ENCODE measurements around the gene CCDC13. TPM values are rescaled to one million over a fixed set of nuclear protein-coding genes. Genes with fewer than 3 reads are reported as not detected.

CCDC13 gene
- polyA plus RNA-seq, 1 donor: 0.40 TPM

DNA sequence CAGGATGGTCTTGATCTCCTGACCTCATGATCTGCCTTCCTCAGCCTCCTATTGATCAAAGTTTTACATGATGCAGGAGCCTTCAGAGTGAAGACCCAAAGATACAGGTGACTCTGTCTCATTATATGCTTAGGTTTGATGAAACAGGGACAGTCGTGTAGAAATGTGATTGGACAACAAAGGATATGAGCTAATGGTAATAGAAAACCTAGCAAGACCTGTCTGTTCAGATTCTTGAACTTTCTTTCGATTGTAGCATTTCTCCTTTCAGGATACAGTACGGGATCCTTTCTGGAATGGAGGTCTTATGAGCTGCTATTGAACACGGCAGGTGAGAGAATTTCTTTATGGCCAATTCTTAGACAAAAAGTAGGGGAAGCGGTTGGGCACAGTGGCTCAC is 36.1 kb upstream of the CCDC13 start, which contains the start of gene ACKR2:
ACKR2 (plus strand) TSS at position 244 of the 400 bp plus-strand sequence. CDS start 55,058 bp downstream, outside the sequence.
- peaks cover 11% of the 10 kb centered on the region for H3K4me1 ChIP-seq (ENCODE audit: control insufficient read depth, insufficient read depth, low read length)
- H3K36me3 ChIP-seq (ENCODE audit: control insufficient read depth, insufficient read depth, low read length): no peaks in the 10 kb centered on the region
- no peak for DNase-seq
- H3K4me3 ChIP-seq (ENCODE audit: low read length): no peak within 1 kb of the TSS
- H3K9me3 ChIP-seq (ENCODE audit: control insufficient read depth, low read depth, low read length): no peaks in the 10 kb centered on the region
- WGBS (ENCODE audit: insufficient coverage, low lambda C conversion rate): 100% methylated on average over 1 of the region's 5 CpGs
- H3K27ac ChIP-seq (ENCODE audit: low read length): no peak within 1 kb of the TSS
- H3K27me3 ChIP-seq (ENCODE audit: control insufficient read depth, insufficient read depth, low read length): no peaks in the 10 kb centered on the region

DNA sequence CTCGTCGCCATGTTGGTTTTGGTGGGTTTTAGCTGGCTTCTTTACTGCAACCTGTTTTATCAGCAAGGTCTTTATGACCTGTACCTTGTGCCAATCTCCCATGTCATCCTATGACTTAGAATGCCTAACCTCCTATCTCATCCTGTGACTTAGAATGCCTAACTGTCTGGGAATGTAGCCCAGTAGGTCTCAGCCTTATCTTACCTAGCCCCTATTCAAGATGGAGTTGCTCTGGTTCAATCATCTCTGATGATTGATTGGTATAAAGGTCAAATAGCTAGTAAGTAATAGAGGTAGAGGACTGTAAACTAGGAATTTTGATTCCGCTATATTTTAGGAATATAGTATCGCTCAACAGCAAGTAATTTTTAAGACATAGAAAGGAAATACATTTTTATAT is 34.9 kb upstream of the CCDC13 start:
- WGBS (ENCODE audit: insufficient coverage, low lambda C conversion rate): 90% methylated on average over 2 of the region's 4 CpGs

DNA sequence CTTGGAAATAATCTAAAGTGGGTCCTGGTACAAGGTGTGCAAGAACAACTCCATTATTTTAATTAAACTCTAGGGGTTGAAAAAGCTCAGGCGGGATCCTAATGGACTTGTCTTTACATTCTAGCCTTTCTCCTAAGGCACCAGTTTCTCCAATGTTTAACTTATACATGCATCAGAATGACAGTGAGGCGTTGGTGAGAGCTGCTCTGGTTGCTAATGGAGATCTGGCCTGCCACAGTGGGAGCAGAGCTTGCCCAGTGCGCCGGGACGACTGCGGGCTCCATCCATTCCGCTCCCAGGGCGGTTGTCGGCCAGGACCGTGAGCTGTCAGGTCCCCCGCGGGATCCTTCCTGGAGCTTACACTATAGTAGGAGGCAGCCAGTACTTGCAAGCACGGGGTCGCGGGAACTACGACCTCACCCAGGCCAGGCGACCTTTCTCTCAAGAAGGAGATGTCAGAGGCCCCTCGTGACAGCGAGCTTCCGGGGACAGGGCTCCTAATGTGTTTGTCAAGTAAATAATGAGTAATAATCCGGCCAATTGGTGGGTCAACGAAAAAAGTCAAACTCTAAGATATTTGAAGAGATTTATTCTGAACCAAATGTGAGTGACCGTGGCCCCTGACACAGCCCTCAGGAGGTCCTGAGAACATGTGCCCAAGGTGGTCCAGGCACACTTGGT is 32.2 kb upstream of the CCDC13 start:
- Histone ChIP-seq H3K4me3 (ENCODE audit: low read length) (peak overlapping the region; percentile 98), H3K27ac (ENCODE audit: low read length) (peak overlapping the region; percentile 100), H3K4me1 (ENCODE audit: control insufficient read depth, insufficient read depth, low read length) (peaks cover 12% of the 10 kb centered on the region), H3K36me3 (ENCODE audit: control insufficient read depth, insufficient read depth, low read length) (no peaks in the 10 kb centered on the region), H3K9me3 (ENCODE audit: control insufficient read depth, low read depth, low read length) (no peaks in the 10 kb centered on the region), H3K27me3 (ENCODE audit: control insufficient read depth, insufficient read depth, low read length) (no peaks in the 10 kb centered on the region)
- 40% methylated on average over 1 of the region's 23 CpGs for WGBS (ENCODE audit: insufficient coverage, low lambda C conversion rate)
- DNase-seq: peak in 1 of 2 donors; percentile 46

More for the DNA sequence above, 34.9 kb upstream of the CCDC13 start:
- Histone ChIP-seq H3K4me3 (ENCODE audit: low read length) (no peak overlapping the region), H3K36me3 (ENCODE audit: control insufficient read depth, insufficient read depth, low read length) (no peaks in the 10 kb centered on the region), H3K4me1 (ENCODE audit: control insufficient read depth, insufficient read depth, low read length) (peaks cover 9% of the 10 kb centered on the region), H3K9me3 (ENCODE audit: control insufficient read depth, low read depth, low read length) (no peaks in the 10 kb centered on the region), H3K27me3 (ENCODE audit: control insufficient read depth, insufficient read depth, low read length) (no peaks in the 10 kb centered on the region), H3K27ac (ENCODE audit: low read length) (no peak overlapping the region)
- no peak for DNase-seq

DNA sequence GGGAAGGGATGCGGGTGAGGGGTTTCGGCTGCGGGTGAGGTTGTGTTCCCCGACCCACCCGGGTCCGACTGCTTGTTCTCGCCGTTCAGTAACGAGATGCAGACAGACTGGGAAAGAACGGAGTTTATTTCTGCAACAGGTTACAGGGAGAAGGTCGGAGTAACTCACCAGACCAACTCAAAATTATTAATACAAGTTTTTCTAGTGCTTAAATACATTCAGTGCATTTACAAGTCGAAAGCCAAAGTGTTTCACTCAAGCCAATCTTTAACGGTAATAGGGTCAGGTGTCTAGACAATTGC is 31.7 kb upstream of the CCDC13 start:
- H3K27ac ChIP-seq (ENCODE audit: low read length): peak overlapping the region; percentile 100
- DNase-seq: no peak
- WGBS (ENCODE audit: insufficient coverage, low lambda C conversion rate): no CpG with 5 or more reads among the region's 13 CpGs

DNA sequence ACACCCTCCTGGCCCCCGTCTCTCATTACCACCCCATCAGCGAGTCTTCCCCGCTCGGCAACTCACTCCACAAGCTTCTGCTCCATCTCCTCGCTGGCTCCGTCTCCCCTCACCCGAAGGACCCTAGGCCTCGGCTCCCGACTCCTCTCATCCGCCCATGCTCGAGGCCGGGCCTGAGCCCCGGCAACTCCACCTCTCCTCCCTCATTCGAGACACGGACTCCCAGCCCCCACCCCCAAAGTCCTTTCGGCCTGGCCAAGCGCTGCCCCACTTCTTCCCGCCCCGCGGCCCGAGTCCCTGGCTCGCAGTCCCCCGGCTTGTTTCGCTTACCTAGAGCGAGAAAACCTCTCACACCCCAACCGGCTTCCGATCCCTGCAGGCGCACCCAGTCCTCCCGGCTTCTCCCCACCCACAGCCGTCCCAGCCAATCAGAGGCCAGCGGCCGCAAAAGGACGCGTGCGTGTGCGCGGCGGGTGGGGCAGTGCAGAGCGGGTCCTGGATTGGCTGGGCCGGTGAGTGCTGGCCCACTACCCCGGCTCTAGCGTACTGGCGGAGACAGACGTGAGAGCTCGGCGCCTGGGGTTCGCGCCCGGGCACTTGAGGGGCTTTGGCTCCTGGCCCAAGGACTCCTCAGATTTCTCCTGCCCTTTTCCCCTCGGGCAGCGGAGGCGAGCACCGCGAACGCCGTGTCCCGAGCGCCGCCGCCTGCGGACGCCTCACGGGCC is 31.2 kb upstream of the CCDC13 start, which contains the start of gene HIGD1A:
HIGD1A (minus strand) TSS at position 385 of the 725 bp plus-strand sequence. CDS start 10,237 bp downstream, outside the sequence.
- no CpG with 5 or more reads among the region's 63 CpGs for WGBS (ENCODE audit: insufficient coverage, low lambda C conversion rate)
- no peaks in the 10 kb centered on the region for H3K27me3 ChIP-seq (ENCODE audit: control insufficient read depth, insufficient read depth, low read length)
- no peaks in the 10 kb centered on the region for H3K9me3 ChIP-seq (ENCODE audit: control insufficient read depth, low read depth, low read length)
- peaks cover 12% of the 10 kb centered on the region for H3K4me1 ChIP-seq (ENCODE audit: control insufficient read depth, insufficient read depth, low read length)
- peak within 1 kb of the TSS; percentile 98 for H3K4me3 ChIP-seq (ENCODE audit: low read length)
- peak; percentile 97 to 98 for DNase-seq
- H3K27ac ChIP-seq (ENCODE audit: low read length): peak within 1 kb of the TSS; percentile 100
- no peaks in the 10 kb centered on the region for H3K36me3 ChIP-seq (ENCODE audit: control insufficient read depth, insufficient read depth, low read length)

More for the DNA sequence above, 31.7 kb upstream of the CCDC13 start:
- Histone ChIP-seq H3K9me3 (ENCODE audit: control insufficient read depth, low read depth, low read length) (no peaks in the 10 kb centered on the region), H3K4me3 (ENCODE audit: low read length) (peak overlapping the region; percentile 98), H3K4me1 (ENCODE audit: control insufficient read depth, insufficient read depth, low read length) (peaks cover 12% of the 10 kb centered on the region), H3K36me3 (ENCODE audit: control insufficient read depth, insufficient read depth, low read length) (no peaks in the 10 kb centered on the region), H3K27me3 (ENCODE audit: control insufficient read depth, insufficient read depth, low read length) (no peaks in the 10 kb centered on the region)

DNA sequence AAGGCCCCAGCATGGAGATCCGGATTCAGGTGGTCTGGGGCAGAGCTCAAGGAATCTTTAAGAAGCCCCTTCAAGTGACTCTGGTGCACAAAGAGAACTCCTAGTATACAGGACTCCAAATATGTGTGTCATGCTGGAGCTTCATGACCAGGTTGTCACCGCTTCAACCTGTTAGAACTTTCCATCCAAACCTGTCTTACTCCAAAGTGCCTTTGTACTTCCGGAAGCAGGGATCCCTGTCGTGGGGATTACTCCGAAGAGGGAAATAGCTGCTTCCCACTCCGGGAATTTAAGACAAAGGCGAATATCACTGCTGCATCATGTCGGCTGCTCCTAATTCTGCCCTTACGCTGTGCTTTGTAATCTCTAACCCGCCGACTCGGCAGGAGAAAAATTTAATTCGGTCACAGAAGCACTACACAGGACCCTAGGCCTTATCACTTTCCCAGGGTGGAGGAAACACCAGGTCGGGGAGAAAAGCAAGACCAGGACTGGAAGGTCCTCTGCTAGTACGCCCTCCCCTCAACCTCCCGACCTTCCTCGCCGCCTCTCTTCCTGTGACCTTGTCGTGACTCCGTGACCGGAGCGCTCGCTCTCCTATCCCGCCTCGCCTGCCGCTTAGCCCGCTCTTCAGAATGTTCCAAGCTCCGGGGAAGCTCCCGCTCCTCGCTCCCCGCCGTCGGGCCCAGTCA is 30.5 kb upstream of the CCDC13 start:
- no peaks in the 10 kb centered on the region for H3K9me3 ChIP-seq (ENCODE audit: control insufficient read depth, low read depth, low read length)
- no peaks in the 10 kb centered on the region for H3K27me3 ChIP-seq (ENCODE audit: control insufficient read depth, insufficient read depth, low read length)
- H3K27ac ChIP-seq (ENCODE audit: low read length): peak overlapping the region; percentile 100
- no CpG with 5 or more reads among the region's 33 CpGs for WGBS (ENCODE audit: insufficient coverage, low lambda C conversion rate)
- peaks cover 12% of the 10 kb centered on the region for H3K4me1 ChIP-seq (ENCODE audit: control insufficient read depth, insufficient read depth, low read length)
- peak overlapping the region; percentile 98 for H3K4me3 ChIP-seq (ENCODE audit: low read length)
- H3K36me3 ChIP-seq (ENCODE audit: control insufficient read depth, insufficient read depth, low read length): no peaks in the 10 kb centered on the region
- DNase-seq: peak in 1 of 2 donors; percentile 84

DNA sequence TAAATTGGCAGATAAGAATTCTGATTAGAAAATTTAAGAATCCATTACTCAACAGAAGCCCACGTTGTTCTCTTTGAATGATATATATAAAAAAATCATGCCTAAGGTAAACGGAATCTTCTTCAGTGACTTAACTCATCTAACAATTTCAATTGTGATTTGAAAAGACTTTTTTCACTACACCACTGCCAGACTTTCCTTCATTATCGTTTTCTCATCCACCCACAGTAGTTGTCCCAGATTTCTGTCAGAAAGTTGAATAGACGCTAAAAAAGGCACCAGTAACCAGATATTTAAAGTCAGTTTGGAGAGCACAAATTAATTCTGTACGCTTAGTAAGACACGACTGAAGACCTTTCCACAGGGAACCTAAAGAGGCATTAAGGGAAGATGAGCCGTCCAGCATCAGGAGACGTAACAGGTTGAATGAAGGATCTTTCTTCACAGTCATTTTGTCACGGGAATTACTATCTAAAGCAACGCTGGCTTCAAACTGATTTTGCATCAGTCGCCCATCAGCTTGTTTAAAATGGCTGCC is 29.9 kb upstream of the CCDC13 start:
- no peak for DNase-seq
- H3K27me3 ChIP-seq (ENCODE audit: control insufficient read depth, insufficient read depth, low read length): no peaks in the 10 kb centered on the region
- no peaks in the 10 kb centered on the region for H3K36me3 ChIP-seq (ENCODE audit: control insufficient read depth, insufficient read depth, low read length)
- peak overlapping the region; percentile 98 for H3K4me3 ChIP-seq (ENCODE audit: low read length)
- no peaks in the 10 kb centered on the region for H3K9me3 ChIP-seq (ENCODE audit: control insufficient read depth, low read depth, low read length)
- WGBS (ENCODE audit: insufficient coverage, low lambda C conversion rate): 30% methylated on average over 2 of the region's 11 CpGs
- H3K27ac ChIP-seq (ENCODE audit: low read length): peak overlapping the region; percentile 100
- H3K4me1 ChIP-seq (ENCODE audit: control insufficient read depth, insufficient read depth, low read length): peaks cover 12% of the 10 kb centered on the region

DNA sequence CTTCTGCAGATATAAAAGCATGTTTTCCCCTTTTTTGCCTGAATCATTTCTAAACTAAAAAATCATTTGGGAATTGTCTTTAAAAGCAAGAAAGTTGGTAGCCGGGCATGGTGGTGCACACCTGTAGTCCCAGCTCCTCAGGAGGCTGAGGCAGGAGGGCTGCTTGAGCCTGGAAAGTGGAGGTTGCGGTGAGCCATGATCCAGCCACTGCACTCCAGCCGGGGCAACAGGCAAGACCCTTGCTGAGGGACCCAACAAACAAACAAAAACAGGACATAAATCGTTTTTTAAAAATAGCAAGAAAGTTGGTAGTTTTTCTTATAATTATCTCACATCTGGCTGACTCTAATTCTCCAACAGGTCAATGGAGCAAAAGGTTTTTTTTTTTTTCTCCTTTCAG is 28.7 kb upstream of the CCDC13 start:
- no peaks in the 10 kb centered on the region for H3K27me3 ChIP-seq (ENCODE audit: control insufficient read depth, insufficient read depth, low read length)
- H3K4me1 ChIP-seq (ENCODE audit: control insufficient read depth, insufficient read depth, low read length): peaks cover 12% of the 10 kb centered on the region
- DNase-seq: no peak
- no peak overlapping the region for H3K4me3 ChIP-seq (ENCODE audit: low read length)
- no peaks in the 10 kb centered on the region for H3K36me3 ChIP-seq (ENCODE audit: control insufficient read depth, insufficient read depth, low read length)
- no peaks in the 10 kb centered on the region for H3K9me3 ChIP-seq (ENCODE audit: control insufficient read depth, low read depth, low read length)
- 89% methylated on average over 1 of the region's 4 CpGs for WGBS (ENCODE audit: insufficient coverage, low lambda C conversion rate)
- no peak overlapping the region for H3K27ac ChIP-seq (ENCODE audit: low read length)

DNA sequence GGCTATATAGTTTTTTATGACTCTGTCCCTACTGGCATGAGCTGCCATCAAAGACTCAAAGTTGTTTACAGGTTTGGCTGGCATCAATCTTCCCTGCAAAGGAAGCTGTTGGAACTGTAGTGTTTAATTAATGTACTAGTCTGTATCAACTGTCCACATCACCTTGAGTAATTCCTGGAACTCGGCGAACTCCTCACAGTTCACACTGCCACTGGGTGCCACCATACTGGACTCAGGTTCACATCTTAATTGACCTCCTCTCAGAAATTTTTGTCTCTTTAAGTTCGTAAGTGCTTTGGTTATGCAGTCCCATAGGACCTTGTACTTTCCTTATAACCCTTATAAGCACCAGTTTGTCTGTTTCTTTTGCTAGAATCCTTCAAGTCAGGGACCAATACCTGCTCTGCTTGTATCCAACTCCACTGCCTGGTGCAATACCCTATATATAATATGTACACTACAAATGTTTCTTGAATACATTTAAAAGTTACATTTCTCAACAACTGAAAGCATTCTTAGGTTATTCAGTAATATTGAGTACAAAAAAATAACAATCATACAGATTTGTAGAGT is 28.1 kb upstream of the CCDC13 start:
- H3K4me3 ChIP-seq (ENCODE audit: low read length): no peak overlapping the region
- no CpG with 5 or more reads among the region's 3 CpGs for WGBS (ENCODE audit: insufficient coverage, low lambda C conversion rate)
- no peaks in the 10 kb centered on the region for H3K9me3 ChIP-seq (ENCODE audit: control insufficient read depth, low read depth, low read length)
- peaks cover 12% of the 10 kb centered on the region for H3K4me1 ChIP-seq (ENCODE audit: control insufficient read depth, insufficient read depth, low read length)
- H3K27me3 ChIP-seq (ENCODE audit: control insufficient read depth, insufficient read depth, low read length): no peaks in the 10 kb centered on the region
- DNase-seq: peak in 1 of 2 donors; percentile 17
- H3K27ac ChIP-seq (ENCODE audit: low read length): no peak overlapping the region
- H3K36me3 ChIP-seq (ENCODE audit: control insufficient read depth, insufficient read depth, low read length): no peaks in the 10 kb centered on the region

DNA sequence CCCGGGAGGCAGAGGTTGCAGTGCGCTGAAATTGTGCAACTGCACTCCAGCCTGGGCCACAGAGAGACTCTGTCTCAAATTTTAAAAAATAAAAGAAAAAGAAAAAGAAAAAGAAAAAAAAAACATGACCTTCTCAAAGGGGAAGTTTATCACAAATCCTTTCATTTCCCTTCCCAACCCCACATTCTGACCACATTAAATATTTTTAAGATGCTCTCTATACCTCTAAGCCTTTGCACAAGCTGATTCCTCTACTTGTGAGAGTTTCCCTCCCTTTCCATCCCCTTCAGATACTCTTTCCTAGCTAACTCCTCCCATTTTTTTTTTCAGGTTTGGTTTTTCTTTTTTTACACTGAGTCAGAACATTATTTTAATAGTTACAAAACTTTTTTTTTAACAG is 27.2 kb upstream of the CCDC13 start:
- H3K27me3 ChIP-seq (ENCODE audit: control insufficient read depth, insufficient read depth, low read length): no peaks in the 10 kb centered on the region
- H3K4me3 ChIP-seq (ENCODE audit: low read length): no peak overlapping the region
- peaks cover 12% of the 10 kb centered on the region for H3K4me1 ChIP-seq (ENCODE audit: control insufficient read depth, insufficient read depth, low read length)
- DNase-seq: no peak
- no peak overlapping the region for H3K27ac ChIP-seq (ENCODE audit: low read length)
- no peaks in the 10 kb centered on the region for H3K36me3 ChIP-seq (ENCODE audit: control insufficient read depth, insufficient read depth, low read length)
- no peaks in the 10 kb centered on the region for H3K9me3 ChIP-seq (ENCODE audit: control insufficient read depth, low read depth, low read length)
- WGBS (ENCODE audit: insufficient coverage, low lambda C conversion rate): no CpG with 5 or more reads among the region's 2 CpGs
